ENCODE measurements around the gene RAPH1. TPM values are rescaled to one million over a fixed set of nuclear protein-coding genes. Genes with fewer than 3 reads are reported as not detected.

The RAPH1 gene
- total RNA-seq, 2 experiments from 2014 or later = 0.98 to 1.3 TPM

- H3K36me3 Mint-ChIP-seq (ENCODE audit: low read depth) = peaks cover 8% of the 10 kb centered on the region
- no peak for DNase-seq
- peaks cover 2% of the 10 kb centered on the region for H3K4me1 Mint-ChIP-seq
- CTCF ChIA-PET = interaction anchor here (0.8 to 1.0 kb wide), 2 partner anchors 11 to 574 kb away, joined by 3 read pairs; no protein-coding TSS in a partner anchor
- no peaks in the 10 kb centered on the region for H3K9me3 Mint-ChIP-seq
- no peak overlapping the region for H3K27ac Mint-ChIP-seq
- no peak overlapping the region for H3K4me3 Mint-ChIP-seq
- POLR2A ChIA-PET = no interaction called here
- H3K27me3 Mint-ChIP-seq = no peaks in the 10 kb centered on the region
These were observed 190.4 kb downstream of the RAPH1 start for GRCh38 chr2:203344667-203345066.

Other genes with a start within 250 kb of the RAPH1 start
- gene ABI2, start 206.9 kb downstream of the RAPH1 start, total RNA-seq = 10 to 100 TPM; 30.6 to 32.3 TPM
- gene CD28, start 171.3 kb upstream of the RAPH1 start, total RNA-seq = 100 to 1,000 TPM; 194 to 205 TPM